HepG2 (cell line): ENCODE results near the gene SLC35A2. TPM values are rescaled to one million over a fixed set of nuclear protein-coding genes. Genes with fewer than 3 reads are reported as not detected.
A peak's percentile ranks its signal among the peaks of the same experiment; 100 is the strongest.

Experiments
- ATF5 ChIP-seq: sonication (generic); formaldehyde crosslinking; IDR thresholded peaks from 2 replicates; pipeline ENCODE4 v1.4.0; 2020; ENCODE audit warnings: mild to moderate bottlenecking, low read depth, missing genetic modification reagents
- BRCA1 ChIP-seq: sonication (generic); formaldehyde crosslinking; IDR thresholded peaks from 2 replicates; pipeline ENCODE4 v1.4.0; 2020; ENCODE audit warnings: missing genetic modification reagents
- CREM ChIP-seq, 2 experiments: sonication (generic) in 1 of 2; formaldehyde crosslinking in 1 of 2; IDR thresholded peaks; 2 replicates each; pipeline versions ENCODE4 v1.4.0 to v1.6.1; 2016 to 2020; ENCODE audit warnings: antibody characterized with exemption in 1 of 2, mild to moderate bottlenecking in 1 of 2, missing genetic modification reagents in 1 of 2
- IKZF1 ChIP-seq: fragments of 450-650 bp; IDR thresholded peaks from 2 replicates; pipeline ENCODE4 v1.7.1; 2016
- IRF9 ChIP-seq: sonication (generic); formaldehyde crosslinking; IDR thresholded peaks from 2 replicates; pipeline ENCODE4 v1.8.0; 2022; ENCODE audit warnings: missing genetic modification reagents, mild to moderate bottlenecking, borderline replicate concordance
- MEF2D ChIP-seq: sonication (generic); formaldehyde crosslinking; IDR thresholded peaks from 2 replicates; pipeline ENCODE4 v1.5.1; 2020; ENCODE audit warnings: mild to moderate bottlenecking, missing genetic modification reagents
- NR2C2 ChIP-seq: sonication (generic); formaldehyde crosslinking; IDR thresholded peaks from 2 replicates; pipeline ENCODE4 v1.4.0; 2020; ENCODE audit warnings: missing genetic modification reagents, mild to moderate bottlenecking, moderate library complexity, borderline replicate concordance
- PRDM10 ChIP-seq: sonication (generic); formaldehyde crosslinking; IDR thresholded peaks from 2 replicates; pipeline ENCODE4 v1.4.0; 2020; ENCODE audit warnings: low read depth, missing genetic modification reagents
- RCOR2 ChIP-seq: IDR thresholded peaks from 2 replicates; pipeline ENCODE4 v1.6.1; 2016; ENCODE audit warnings: missing biosample characterization, missing genetic modification reagents
- RFX5 ChIP-seq: IDR thresholded peaks from 2 replicates; pipeline ENCODE4 v1.6.1; 2011; ENCODE audit warnings: low read depth, low read length, improper control_type of control experiment
- SAP130 ChIP-seq: IDR thresholded peaks from 2 replicates; pipeline ENCODE4 v1.6.1; 2016; ENCODE audit warnings: low read depth
- SP140L ChIP-seq: sonication (generic); formaldehyde crosslinking; IDR thresholded peaks from 2 replicates; pipeline ENCODE4 v1.4.0; 2020; ENCODE audit warnings: missing genetic modification reagents, borderline replicate concordance
- STAG1 ChIP-seq: sonication (generic); formaldehyde crosslinking; IDR thresholded peaks from 2 replicates; pipeline ENCODE4 v1.4.0; 2020; ENCODE audit warnings: missing genetic modification reagents
- THAP11 ChIP-seq: IDR thresholded peaks from 2 replicates; pipeline ENCODE4 v1.6.1; 2016; ENCODE audit warnings: missing biosample characterization, missing genetic modification reagents
- ZFP62 ChIP-seq: sonication (generic); formaldehyde crosslinking; IDR thresholded peaks from 2 replicates; pipeline ENCODE4 v1.4.0; 2020; ENCODE audit warnings: missing genetic modification reagents
- ZNF598 ChIP-seq: sonication (generic); formaldehyde crosslinking; IDR thresholded peaks from 2 replicates; pipeline ENCODE4 v1.5.1; 2020; ENCODE audit warnings: mild to moderate bottlenecking, missing genetic modification reagents, borderline replicate concordance
- ZSCAN20 ChIP-seq: sonication (generic); formaldehyde crosslinking; IDR thresholded peaks from 2 replicates; pipeline ENCODE4 v1.4.0; 2020; ENCODE audit warnings: missing genetic modification reagents, mild to moderate bottlenecking, borderline replicate concordance
- polyA plus RNA-seq, 8 experiments: library from polyadenylated mRNA; depleted of rRNA in 3 of 8; stranded (reverse) in 7 of 8; unstranded in 1 of 8; fragments of >200 nt; fragmentation: Illumina TruSeq in 4 of 8; extraction: Trizol in 4 of 8; gene quantifications; 2 replicates each; pipeline versions ENCODE4 v1.2.1 to v1.2.3, GENCODE V29; 2011 to 2016; ENCODE audit warnings: low read depth in 4 of 8, missing spikeins in 1 of 8, mixed read lengths in 1 of 8; ENCODE audit not compliant: insufficient read depth in 1 of 8
- total RNA-seq, 5 experiments: library from RNA; depleted of rRNA; stranded (reverse); fragments of >200 nt; fragmentation: Illumina TruSeq; extraction: Trizol; gene quantifications; 2 replicates each; pipeline ENCODE4 v1.2.3, GENCODE V29; 2016; ENCODE audit warnings: low read depth in 1 of 5
- TF ChIP-seq, protein P1 (sequence below): sonication (generic); formaldehyde crosslinking; IDR thresholded peaks from 2 replicates; pipeline ENCODE4 v1.9.0; 2022; ENCODE audit warnings: missing genetic modification reagents, mild to moderate bottlenecking, borderline replicate concordance
- TF ChIP-seq, protein P2 (sequence below): IDR thresholded peaks from 2 replicates; pipeline ENCODE4 v1.6.1; 2018; ENCODE audit warnings: missing genetic modification reagents, mild to moderate bottlenecking, missing compliant biosample characterization

SLC35A2 gene
- total and polyA plus RNA-seq, 2 of the 13 experiments (the other 11 are each of a cell fraction or from before 2014, with no cell fraction given), result 32.1 to 40.8 TPM

DNA sequence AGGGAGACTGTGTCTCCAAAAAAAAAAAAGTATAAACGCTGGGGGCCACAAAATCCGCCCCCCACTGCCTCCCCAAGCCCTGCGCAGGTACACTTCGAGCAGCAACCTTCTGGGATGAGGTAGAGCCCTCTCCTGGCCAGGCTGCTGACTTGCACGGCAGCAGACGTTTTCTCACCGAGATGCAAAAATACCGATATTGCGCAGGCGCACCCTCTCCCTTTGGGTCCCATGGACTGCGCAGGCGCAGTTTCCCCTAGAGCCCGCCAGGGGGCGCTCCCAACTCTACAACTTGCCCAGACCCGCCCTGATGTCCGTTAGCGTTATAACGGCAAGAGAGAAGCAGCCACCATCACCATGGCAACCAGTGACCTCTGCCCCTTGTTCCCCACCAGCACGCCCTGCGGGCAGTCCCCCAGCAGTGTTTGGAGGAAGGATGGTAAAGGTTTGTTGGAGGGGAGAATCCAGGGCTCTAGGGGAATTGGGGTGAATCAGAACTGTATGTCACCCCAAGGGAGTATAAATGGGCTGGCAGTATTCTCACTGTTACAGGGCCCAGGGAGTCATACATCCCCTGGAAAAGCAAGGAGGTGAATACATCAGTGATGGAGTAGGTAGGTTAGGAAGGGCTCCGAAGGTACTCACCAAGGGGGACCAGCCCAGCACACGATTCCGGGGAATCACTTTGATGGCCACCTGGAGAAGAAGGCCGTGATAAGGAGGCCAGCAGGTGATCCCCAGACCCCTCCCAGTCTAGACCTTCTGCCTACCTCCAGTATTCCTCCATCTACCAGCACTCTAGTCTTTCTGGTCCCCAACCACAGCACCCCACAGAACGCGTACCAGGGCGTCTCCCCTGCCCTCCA, 5.9 kb upstream of the SLC35A2 start (continued):
- TF ChIP-seq CREM (IDR thresholded peaks at IDR 0.05) (no peak), CREM (CRISPR knock-in tag; IDR thresholded peaks at IDR 0.05) (no peak), RFX5 (peak; percentile 79), PRDM10 (CRISPR knock-in tag) (peak; percentile 30; the same call in 1 of the 2 replicates), ATF5 (CRISPR knock-in tag) (no peak), IKZF1 (no peak), NR2C2 (CRISPR knock-in tag) (peak; percentile 79), SP140L (CRISPR knock-in tag) (no peak), ZNF598 (CRISPR knock-in tag) (no peak), RCOR2 (no peak), MEF2D (CRISPR knock-in tag) (no peak), STAG1 (CRISPR knock-in tag) (peak; percentile 56), ZSCAN20 (no peak), IRF9 (no peak), THAP11 (0 out of 2 replicates have a peak, but pooled peaks have one; percentile 37), BRCA1 (CRISPR knock-in tag) (no peak), ZFP62 (no peak), SAP130 (CRISPR knock-in tag) (peak; percentile 86)
- TF ChIP-seq, protein P1, sequence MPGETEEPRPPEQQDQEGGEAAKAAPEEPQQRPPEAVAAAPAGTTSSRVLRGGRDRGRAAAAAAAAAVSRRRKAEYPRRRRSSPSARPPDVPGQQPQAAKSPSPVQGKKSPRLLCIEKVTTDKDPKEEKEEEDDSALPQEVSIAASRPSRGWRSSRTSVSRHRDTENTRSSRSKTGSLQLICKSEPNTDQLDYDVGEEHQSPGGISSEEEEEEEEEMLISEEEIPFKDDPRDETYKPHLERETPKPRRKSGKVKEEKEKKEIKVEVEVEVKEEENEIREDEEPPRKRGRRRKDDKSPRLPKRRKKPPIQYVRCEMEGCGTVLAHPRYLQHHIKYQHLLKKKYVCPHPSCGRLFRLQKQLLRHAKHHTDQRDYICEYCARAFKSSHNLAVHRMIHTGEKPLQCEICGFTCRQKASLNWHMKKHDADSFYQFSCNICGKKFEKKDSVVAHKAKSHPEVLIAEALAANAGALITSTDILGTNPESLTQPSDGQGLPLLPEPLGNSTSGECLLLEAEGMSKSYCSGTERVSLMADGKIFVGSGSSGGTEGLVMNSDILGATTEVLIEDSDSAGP (CRISPR knock-in tag), result peak; percentile 27; the same call in 1 of the 2 replicates
- TF ChIP-seq, protein P2, sequence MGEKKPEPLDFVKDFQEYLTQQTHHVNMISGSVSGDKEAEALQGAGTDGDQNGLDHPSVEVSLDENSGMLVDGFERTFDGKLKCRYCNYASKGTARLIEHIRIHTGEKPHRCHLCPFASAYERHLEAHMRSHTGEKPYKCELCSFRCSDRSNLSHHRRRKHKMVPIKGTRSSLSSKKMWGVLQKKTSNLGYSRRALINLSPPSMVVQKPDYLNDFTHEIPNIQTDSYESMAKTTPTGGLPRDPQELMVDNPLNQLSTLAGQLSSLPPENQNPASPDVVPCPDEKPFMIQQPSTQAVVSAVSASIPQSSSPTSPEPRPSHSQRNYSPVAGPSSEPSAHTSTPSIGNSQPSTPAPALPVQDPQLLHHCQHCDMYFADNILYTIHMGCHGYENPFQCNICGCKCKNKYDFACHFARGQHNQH (CRISPR knock-in tag), result peak; percentile 50; the same call in 1 of the 2 replicates
